Loucy (cell line): ENCODE measurements around the gene CDK18.

Experiments
- H2AFZ ChIP-seq: fragments of 200-600 bp; sonication (generic); 2 replicates; pipeline ENCODE4 v1.6.0; 2016; ENCODE audit warnings: antibody characterized with exemption, mild to moderate bottlenecking, low read length, moderate library complexity
- H3F3A ChIP-seq: fragments of 200-600 bp; 2 replicates; pipeline ENCODE4 v1.6.0; 2016; ENCODE audit warnings: antibody characterized with exemption, low read depth, mild to moderate bottlenecking
- H3K27me3 ChIP-seq: fragments of 200-600 bp; sonication (generic); 2 replicates; pipeline ENCODE4 v1.6.1; 2014; ENCODE audit warnings: low read length, mild to moderate bottlenecking; ENCODE audit not compliant: insufficient read depth, poor library complexity, severe bottlenecking
- H3K36me3 ChIP-seq: fragments of 200-600 bp; sonication (generic); 2 replicates; pipeline ENCODE4 v1.6.1; 2016; ENCODE audit warnings: low read length; ENCODE audit not compliant: insufficient read depth
- H3K4me1 ChIP-seq: fragments of 200-600 bp; sonication (generic); 2 replicates; pipeline ENCODE4 v1.5.1; 2014; ENCODE audit warnings: low read length, mild to moderate bottlenecking; ENCODE audit not compliant: insufficient read depth, poor library complexity, severe bottlenecking
- H3K4me2 ChIP-seq: fragments of 200-600 bp; sonication (generic); 2 replicates; pipeline ENCODE4 v1.6.0; 2014; ENCODE audit warnings: antibody characterized with exemption, low read length, low read depth, mild to moderate bottlenecking; ENCODE audit not compliant: poor library complexity, severe bottlenecking
- H3K4me3 ChIP-seq: fragments of 200-600 bp; sonication (generic); 2 replicates; pipeline ENCODE4 v1.5.1; 2014; ENCODE audit warnings: low read length, mild to moderate bottlenecking, mixed read lengths; ENCODE audit not compliant: poor library complexity, severe bottlenecking
- H3K79me2 ChIP-seq: fragments of 200-600 bp; sonication (generic); 2 replicates; pipeline ENCODE4 v1.6.1; 2014; ENCODE audit warnings: low read length; ENCODE audit not compliant: insufficient read depth
- H3K9ac ChIP-seq: fragments of 200-600 bp; sonication (generic); 2 replicates; pipeline ENCODE4 v1.6.0; 2014; ENCODE audit warnings: mild to moderate bottlenecking, low read depth, low read length, moderate library complexity; ENCODE audit not compliant: poor library complexity, severe bottlenecking
- H3K9me2 ChIP-seq: fragments of 200-600 bp; sonication (generic); replicated peaks from 2 replicates; pipeline ENCODE4 v1.6.1; 2016; ENCODE audit warnings: low read depth, low read length, mixed read lengths
- H3K9me3 ChIP-seq: fragments of 200-600 bp; sonication (generic); 2 replicates; pipeline ENCODE4 v1.6.1; 2014; ENCODE audit warnings: mild to moderate bottlenecking, antibody characterized with exemption, low read length, low read depth; ENCODE audit not compliant: insufficient read depth
- H4K20me1 ChIP-seq: fragments of 200-600 bp; sonication (generic); 2 replicates; pipeline ENCODE4 v1.6.0; 2014; ENCODE audit warnings: antibody characterized with exemption, low read length, mild to moderate bottlenecking; ENCODE audit not compliant: insufficient read depth, poor library complexity, severe bottlenecking
- CTCF ChIP-seq: fragments of 200-600 bp; sonication (generic); conservative IDR thresholded peaks from 2 replicates; pipeline ENCODE4 v1.5.1; 2014; ENCODE audit warnings: mild to moderate bottlenecking, antibody characterized with exemption, low read length
- EZH2phosphoT487 ChIP-seq: fragments of 200-600 bp; IDR thresholded peaks from 2 replicates; pipeline ENCODE4 v1.6.1; 2018; ENCODE audit warnings: antibody characterized with exemption, mild to moderate bottlenecking, moderate library complexity, borderline replicate concordance

CDK18 gene

GRCh38 chr1:205576011-205576410, 71.5 kb downstream of the CDK18 start:
- Histone ChIP-seq H3K79me2 (no peaks in the 10 kb centered on the region), H4K20me1 (no peaks in the 10 kb centered on the region), H3K27me3 (no peaks in the 10 kb centered on the region), H2AFZ (no peak overlapping the region), H3K4me1 (no peaks in the 10 kb centered on the region), H3K9ac (no peak overlapping the region), H3K9me3 (no peaks in the 10 kb centered on the region), H3F3A (no peaks in the 10 kb centered on the region), H3K4me3 (no peak overlapping the region), H3K4me2 (no peak overlapping the region), H3K36me3 (no peaks in the 10 kb centered on the region), H3K9me2 (no peaks in the 10 kb centered on the region)
- no peak for TF ChIP-seq CTCF
- no peak for TF ChIP-seq EZH2phosphoT487

GRCh38 chr1:205576805-205577761, 72.6 kb downstream of the CDK18 start:
- Histone ChIP-seq H3F3A (no peaks in the 10 kb centered on the region), H3K79me2 (no peaks in the 10 kb centered on the region), H3K36me3 (no peaks in the 10 kb centered on the region), H3K9me3 (no peaks in the 10 kb centered on the region), H3K27me3 (no peaks in the 10 kb centered on the region), H3K9ac (no peak overlapping the region), H3K4me1 (peaks cover 5% of the 10 kb centered on the region), H3K4me3 (no peak overlapping the region), H3K9me2 (no peaks in the 10 kb centered on the region), H2AFZ (no peak overlapping the region), H4K20me1 (no peaks in the 10 kb centered on the region), H3K4me2 (no peak overlapping the region)
- no peak for TF ChIP-seq CTCF
- no peak for TF ChIP-seq EZH2phosphoT487

- Histone ChIP-seq H3F3A (no peaks in the 10 kb centered on the region), H3K4me3 (no peak overlapping the region), H3K79me2 (no peaks in the 10 kb centered on the region), H4K20me1 (no peaks in the 10 kb centered on the region), H3K9ac (no peak overlapping the region), H3K36me3 (no peaks in the 10 kb centered on the region), H3K4me1 (peaks cover 15% of the 10 kb centered on the region), H3K27me3 (no peaks in the 10 kb centered on the region), H3K9me3 (no peaks in the 10 kb centered on the region), H3K9me2 (no peaks in the 10 kb centered on the region), H2AFZ (no peak overlapping the region), H3K4me2 (no peak overlapping the region)
- no peak for TF ChIP-seq EZH2phosphoT487
- TF ChIP-seq CTCF: no peak
Measured at GRCh38 chr1:205577874-205578658, 73.6 kb downstream of the CDK18 start.
